ENCODE measurements around the gene ULK1.

DNA sequence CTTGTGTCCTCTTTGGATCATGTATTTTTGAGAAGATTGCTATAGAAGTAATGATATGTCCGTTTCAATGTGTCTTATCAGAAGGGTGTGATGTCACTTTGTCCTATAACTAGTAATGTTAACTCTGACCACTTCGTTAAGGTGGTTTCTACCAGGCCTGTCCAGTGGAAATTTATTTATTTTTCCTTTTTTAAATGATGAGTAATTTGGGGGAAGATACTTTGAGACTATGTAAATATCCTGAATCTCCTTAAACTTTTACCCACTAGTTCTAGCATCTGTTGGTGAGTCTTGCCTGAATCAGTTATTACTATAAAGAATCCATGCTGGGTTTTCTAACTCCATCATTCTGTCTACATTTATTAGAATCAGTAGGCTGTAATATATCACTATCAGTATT, 70.7 kb downstream of the ULK1 start:
- TF ChIP-seq CTCF (IDR thresholded peaks at IDR 0.05 in 4 of 5, conservative IDR thresholded peaks at IDR 0.05 in 1 of 5) (no peak), POLR2A (IDR thresholded peaks at IDR 0.05) (no peak)
